NCI-H226 (cell line): ENCODE data around the gene NOL12.
A peak's percentile ranks its signal among the peaks of the same experiment; 100 is the strongest.
"Not testable (repeated sequence)": the region's sequence is repeated elsewhere in the genome, so short reads cannot be mapped to it uniquely, and the experiment has no call there.

Source experiments
- DNase-seq: peaks from one replicate; pipeline ENCODE4 v3.0.0-alpha.2; 2015

Gene NOL12

DNA sequence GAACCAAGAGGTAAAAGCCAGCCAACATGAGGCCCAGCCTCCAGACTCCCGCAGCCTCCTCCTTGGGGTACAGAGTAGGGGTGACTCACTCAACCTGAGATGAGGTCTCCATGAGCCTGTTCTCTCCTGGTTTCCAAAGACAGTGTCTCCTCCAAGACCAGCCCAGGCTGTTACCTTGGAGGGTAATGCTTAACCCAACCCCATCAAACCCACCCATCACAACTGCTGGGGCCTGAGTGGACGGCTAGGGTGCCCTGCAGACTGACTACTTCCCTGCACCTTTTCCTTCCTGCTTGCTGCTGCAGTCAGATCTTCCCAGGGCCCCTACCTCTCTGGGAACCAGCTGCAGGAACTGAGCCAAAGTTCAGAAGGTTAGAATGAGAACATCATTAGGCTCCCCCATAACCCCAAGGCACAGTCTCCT, 5.1 kb upstream of the NOL12 start:
- peak; percentile 17 for DNase-seq

GRCh38 chr22:37681556-37682049, 4.5 kb upstream of the NOL12 start:
- DNase-seq: peak; percentile 23

GRCh38 chr22:37684803-37685615, 1.1 kb upstream of the NOL12 start:
- no peak for DNase-seq

DNA sequence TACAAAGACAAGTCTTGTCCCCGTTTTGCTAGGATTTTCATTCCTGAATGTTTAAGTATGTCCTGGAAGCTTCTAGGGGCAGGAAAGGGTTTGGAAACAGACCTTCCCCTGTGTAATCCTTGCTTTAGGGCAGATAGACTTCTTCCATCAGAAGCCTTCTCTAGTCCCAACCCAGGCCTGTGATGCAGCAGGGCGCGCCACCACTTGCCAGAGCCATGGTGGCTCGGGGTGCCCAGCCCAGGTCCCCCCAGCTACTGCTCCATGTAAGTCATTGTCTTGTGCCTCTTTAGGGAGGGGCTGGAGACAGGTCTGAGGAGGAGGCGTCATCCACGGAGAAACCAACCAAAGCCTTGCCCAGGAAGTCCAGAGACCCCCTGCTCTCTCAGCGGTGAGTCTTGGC, 4.3 kb downstream of the NOL12 start:
- no peak for DNase-seq

DNA sequence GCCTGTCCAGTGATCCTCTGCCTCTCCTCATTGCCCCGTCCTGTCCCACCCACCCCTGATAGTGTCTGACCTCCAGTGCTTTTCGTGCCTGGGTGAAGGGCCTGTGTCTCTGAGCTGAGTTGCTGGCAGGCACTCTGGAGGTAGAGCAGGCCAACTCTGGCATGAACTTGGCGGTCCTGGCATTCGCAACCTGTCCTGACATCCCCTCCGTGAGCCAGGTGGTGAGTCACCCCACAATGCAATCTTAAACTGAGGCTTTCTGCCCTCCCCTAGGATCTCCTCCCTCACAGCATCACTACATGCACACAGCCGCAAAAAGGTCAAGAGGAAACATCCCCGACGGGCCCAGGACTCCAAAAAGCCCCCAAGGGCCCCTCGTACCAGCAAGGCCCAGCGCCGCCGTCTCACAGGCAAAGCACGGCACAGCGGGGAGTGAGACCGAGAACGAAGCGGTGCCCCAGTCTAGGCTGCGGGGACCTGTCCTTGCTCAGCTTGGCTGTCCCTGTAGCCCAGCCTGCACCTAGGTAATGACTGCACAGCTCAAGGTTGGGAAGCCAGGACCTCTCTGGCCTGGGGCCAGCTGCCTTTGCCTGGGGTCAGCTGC, 4.9 kb downstream of the NOL12 start:
- peak; percentile 74 for DNase-seq

- DNase-seq: no peak
These were observed 6.6 kb downstream of the NOL12 start for GRCh38 chr22:37692627-37693285.

DNA sequence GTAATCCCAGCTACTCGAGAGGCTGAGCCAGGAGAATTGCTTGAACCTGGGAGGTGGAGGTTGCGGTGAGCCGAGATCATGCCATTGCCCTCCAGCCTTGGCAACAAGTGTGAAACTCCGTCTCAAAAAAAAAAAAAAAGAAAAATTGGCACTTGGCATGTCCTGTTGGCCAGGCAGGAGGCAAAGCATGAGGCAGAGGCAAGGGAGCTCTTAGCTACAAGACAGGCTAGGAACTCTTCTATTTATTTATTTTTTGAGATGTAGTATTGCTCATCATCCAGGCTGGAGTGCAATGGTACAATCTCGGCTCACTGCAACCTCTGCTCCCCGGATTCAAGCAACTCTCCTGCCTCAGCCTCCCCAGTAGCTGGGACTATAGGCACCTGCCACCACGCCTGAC, 8.0 kb downstream of the NOL12 start:
- not testable (repeated sequence) for DNase-seq

DNA sequence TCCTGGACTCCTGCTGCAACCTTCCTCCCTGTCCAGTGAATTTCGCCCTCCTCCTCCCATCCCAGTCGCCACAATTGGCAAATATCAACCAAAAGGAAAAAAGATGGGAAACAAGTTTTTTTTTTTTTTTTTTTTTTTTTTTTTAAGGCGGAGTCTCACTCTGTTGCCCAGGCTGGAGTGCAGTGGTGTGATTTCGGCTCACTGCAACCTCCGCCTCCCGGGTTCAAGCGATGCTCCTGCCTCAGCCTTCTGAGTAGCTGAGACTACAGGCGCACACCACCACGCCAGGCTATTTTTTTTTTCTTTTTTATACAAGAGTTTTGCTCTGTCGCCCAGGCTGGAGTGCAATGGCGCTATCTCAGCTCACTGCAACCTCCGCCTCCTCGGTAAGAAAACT, 10.1 kb downstream of the NOL12 start:
- DNase-seq: not testable (repeated sequence)

DNA sequence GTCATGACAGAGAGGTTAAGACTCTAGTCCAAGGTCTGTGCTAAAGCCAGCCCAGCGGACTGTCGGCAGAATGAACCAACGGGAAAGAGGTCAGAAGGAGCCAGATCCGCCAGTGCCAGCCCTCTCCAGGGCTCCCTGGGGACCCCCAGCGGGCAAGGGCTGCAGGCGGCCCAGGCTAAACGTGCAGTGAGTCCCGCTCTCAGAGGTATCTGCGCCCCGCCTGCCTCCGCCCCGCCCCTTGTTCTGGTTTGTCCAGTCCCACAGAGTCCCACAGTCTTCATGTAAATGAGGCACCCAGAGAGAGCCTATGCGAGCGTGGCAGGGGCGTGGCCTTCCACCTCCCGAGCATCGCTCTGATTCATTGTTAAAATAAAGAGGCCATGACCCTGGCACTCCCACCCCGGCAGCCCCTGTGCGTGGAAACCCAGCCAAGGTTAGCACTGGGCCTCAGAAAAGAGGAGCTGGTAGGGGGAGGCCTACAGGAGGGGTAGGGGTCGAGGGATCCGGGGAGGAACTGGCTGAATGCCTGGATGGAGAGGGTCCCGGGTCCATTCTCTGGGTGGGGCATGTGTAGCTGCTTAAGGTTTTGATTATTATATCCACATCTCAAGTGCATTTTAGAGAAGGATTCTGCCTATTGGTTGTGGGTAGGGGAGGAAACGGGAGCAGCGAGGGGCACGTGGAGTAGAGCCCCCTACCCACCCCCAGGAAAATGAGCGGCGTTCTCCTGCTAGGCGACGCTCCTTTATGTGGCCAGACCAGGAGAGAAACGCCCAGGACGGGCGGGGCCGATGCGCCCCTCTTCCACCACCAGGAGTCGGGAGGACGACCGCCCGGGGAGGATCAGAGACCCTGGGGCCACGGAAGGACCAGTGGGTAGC, 10.8 kb downstream of the NOL12 start, which contains the start of gene TRIOBP:
TSS of gene TRIOBP (plus strand) at position 392 of the 881 bp plus-strand sequence. CDS start 4,318 bp downstream, outside the sequence.
- DNase-seq: peak; percentile 85

DNA sequence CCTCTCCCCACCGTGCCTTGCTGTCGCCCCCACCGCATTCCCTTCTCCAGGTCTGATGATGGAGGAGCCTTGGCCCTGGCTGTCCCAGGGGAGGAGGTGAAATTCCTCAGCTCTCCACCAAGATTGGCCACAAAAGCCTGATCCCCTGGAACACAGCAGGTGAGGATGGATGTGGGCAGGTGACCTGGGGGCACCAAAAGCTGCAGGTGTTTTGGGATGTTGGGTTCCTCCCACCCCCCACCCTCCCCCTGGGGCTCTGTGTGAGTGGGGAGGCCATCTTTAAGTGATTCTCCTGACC, 11.3 kb downstream of the NOL12 start:
- DNase-seq: no peak

GRCh38 chr22:37701141-37701786, 15.1 kb downstream of the NOL12 start:
- DNase-seq: peak; percentile 58

DNA sequence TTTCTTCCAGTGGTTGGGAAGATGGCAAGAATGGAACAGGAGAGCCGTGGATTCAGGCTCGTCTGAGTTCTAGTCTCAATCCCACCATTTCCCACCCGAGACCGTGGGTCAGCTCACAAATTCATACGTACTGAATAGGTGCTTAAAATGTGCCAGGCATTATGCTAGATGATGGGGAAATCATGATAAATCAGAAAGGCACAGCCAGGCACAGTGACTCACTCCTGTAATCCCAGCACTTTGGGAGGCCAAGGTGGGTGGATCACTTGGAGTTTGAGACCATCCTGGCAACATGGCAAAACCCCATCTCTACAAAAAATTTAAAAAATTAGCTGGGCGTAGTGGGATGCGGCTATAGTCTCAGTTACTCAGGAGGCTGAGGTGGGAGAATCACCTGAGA, 17.8 kb downstream of the NOL12 start:
- peak; percentile 30 for DNase-seq

- no peak for DNase-seq
These were observed 18.5 kb downstream of the NOL12 start for GRCh38 chr22:37704645-37705044.

DNA sequence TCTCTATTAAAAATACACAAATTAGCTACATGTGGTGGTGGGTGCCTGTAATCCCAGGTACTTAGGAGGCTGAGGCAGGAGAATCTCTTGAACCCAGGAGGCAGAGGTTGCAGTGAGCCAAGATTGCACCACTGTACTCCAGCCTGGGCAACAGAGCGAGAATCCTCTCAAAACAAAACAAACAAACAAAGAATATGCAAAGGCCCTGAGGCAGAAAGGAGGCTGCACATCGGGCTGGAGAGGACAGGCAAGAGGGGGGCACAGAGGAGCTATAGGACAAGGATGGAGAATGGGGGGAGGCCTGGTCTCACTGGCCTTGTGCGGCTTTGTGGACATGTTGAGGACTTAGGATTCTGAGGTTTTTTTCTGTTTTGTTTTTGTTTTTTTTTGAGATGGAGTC, 19.1 kb downstream of the NOL12 start:
- no peak for DNase-seq

DNA sequence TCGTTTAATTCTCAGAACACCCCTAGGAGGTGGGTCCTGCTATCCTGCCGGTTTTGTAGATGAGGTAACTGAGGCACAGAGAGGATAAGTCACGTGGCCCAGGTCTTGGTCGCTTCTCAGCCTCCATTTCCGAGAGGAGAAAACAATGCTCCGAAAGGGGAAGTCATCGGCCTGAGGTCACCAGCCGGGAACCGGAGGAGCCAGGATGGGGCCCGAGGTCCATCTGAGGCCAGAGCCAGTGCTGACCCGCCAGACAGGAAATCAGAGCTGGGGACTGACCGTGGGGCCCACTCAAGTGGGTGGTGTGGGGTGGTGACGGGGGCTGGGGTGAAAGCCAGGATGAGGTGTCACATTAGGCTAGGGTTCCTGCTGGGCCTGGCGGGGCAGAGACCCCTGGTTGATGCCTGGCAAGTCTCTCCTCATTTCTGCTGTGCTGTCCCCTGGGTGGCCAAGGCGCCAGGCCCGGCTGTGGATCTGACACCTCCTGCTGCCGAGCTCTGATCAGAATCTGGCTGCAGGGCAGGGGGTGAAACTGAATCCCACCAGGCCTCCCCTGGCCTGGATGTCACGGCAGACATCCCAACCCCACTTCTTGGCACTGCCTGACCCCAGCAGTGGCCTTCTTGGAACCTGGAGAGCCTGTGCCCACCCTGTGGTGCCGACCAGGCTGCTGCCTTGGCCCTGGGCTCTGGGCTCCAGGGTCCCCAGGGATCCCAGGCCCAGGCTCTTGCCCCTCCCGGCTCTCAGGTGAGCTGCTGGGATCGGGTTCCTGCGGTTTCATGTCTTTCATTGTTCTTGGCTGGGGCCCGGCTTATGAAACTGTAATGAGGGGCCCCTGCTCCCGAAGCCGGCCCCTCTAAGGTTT, 22.7 kb downstream of the NOL12 start:
- no peak for DNase-seq

DNA sequence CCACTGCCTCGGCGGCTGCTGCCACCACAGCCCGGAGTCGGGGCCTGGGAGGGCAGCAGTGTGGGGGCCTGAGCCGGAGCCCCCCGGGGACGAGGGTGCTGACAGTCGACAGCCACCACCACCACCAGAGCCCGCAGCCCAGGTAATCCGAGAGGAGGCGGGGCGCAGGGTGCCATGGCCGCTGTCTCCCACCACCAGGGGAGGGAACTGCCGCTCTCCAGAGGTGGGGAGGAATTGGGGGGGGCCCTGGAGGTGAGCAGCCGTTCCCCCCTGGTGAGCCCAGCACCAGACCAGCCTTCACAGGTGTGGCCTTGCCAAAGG, 23.3 kb downstream of the NOL12 start:
- no peak for DNase-seq

GRCh38 chr22:37710675-37711074, 24.5 kb downstream of the NOL12 start:
- no peak for DNase-seq

GRCh38 chr22:37711490-37711889, 25.3 kb downstream of the NOL12 start:
- DNase-seq: no peak

DNA sequence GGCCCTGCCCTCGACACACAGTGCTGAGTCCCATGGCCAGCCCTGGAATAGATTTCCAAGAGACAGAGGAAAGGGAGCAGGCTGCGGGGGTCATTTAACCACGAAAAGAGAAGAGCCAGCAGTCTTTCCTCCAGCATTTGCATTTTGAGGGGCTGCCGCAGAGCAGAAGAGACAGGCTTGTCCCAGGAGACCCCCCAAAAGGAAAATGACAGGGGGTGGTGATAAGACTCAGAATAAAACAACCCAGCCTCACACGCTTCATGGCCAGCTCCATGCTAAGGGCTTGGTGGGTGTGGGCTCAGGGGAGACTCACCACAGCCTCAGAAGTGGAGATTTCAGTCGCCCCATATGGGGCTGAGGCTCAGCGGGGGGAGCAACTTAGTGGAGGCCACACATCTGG, 27.6 kb downstream of the NOL12 start:
- DNase-seq: no peak

- DNase-seq: no peak
These were observed 28.5 kb downstream of the NOL12 start for GRCh38 chr22:37714634-37715033.

GRCh38 chr22:37715760-37716159, 29.6 kb downstream of the NOL12 start:
- no peak for DNase-seq

DNA sequence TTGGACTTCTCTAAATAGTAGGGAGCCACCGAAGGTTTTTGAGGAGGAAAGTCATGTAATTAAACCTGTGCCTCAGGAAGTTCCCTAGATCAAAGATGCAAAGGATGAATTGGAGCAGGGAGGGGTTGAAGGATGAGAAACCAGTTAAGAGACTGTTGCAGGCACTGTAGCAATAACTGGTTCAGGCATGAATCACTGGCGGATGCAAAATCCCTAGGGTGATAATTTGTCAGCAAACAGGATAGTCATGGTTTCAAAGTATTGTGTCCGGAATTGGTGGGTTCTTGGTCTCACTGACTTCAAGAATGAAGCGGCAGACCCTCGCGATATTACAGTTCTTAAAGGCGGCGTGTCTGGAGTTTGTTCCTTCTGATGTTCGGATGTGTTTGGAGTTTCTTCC, 30.6 kb downstream of the NOL12 start:
- no peak for DNase-seq
